Stimulated activated effector memory CD8-positive, alpha-beta T cell treated with anti-CD3 and anti-CD28 coated beads, Interleukin-12 subunit alpha, Interleukin-12 subunit beta, amount 100 ng/mL, for 72 hours (primary cell): Measurements from ENCODE around the gene LRRC58.
A peak's percentile ranks its signal among the peaks of the same experiment; 100 is the strongest.
"Not testable (repeated sequence)": the region's sequence is repeated elsewhere in the genome, so short reads cannot be mapped to it uniquely, and the experiment has no call there.

ENCODE experiments used
- ATAC-seq: fragments of 150-1000 bp; cut with Tn5 transposase; 2 replicates; pipeline ENCODE4 v1.10.0; 2021
- DNase-seq, 2 donors: peaks; one replicate each; pipeline ENCODE4 v3.0.0; 2021 to 2022; ENCODE audit warnings: low spot score in 2 of 2
- H3K27ac Mint-ChIP-seq: one replicate; pipeline ENCODE4 v1.8.0; 2022; ENCODE audit warnings: mild to moderate bottlenecking, mixed read lengths
- H3K36me3 Mint-ChIP-seq: one replicate; pipeline ENCODE4 v1.8.0; 2022; ENCODE audit warnings: mild to moderate bottlenecking, mixed read lengths
- H3K4me1 Mint-ChIP-seq: one replicate; pipeline ENCODE4 v1.8.0; 2022; ENCODE audit warnings: mixed read lengths
- H3K4me3 Mint-ChIP-seq: one replicate; pipeline ENCODE4 v1.8.0; 2022; ENCODE audit warnings: mild to moderate bottlenecking, mixed read lengths
- H3K9me3 Mint-ChIP-seq: one replicate; pipeline ENCODE4 v1.8.0; 2022; ENCODE audit warnings: mixed read lengths

LRRC58 gene

DNA sequence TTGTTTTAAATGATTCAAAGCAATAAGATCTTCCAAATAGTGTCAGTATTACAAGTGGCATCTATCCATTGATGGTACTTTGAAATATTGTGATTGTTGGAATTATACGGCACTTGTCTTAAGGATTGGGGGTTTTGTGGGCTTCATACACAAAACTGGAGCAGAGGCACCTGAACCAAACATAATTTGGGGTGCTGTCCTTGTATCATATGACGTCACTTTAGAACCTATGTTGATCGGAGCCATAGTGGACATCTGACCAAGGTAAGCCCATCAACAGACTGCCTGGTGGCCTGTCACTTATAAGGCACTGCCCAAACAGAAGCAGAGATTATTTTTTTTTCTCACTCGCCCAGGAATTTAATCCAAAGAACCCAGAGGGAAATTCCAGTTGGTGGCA lies 2.9 kb upstream of the LRRC58 start:
- no peak overlapping the region for H3K27ac Mint-ChIP-seq
- DNase-seq (no peak), ATAC-seq (no peak)
- H3K9me3 Mint-ChIP-seq = no peaks in the 10 kb centered on the region
- H3K4me1 Mint-ChIP-seq = peaks cover 16% of the 10 kb centered on the region
- H3K4me3 Mint-ChIP-seq = no peak overlapping the region
- peaks cover 2% of the 10 kb centered on the region for H3K36me3 Mint-ChIP-seq

DNA sequence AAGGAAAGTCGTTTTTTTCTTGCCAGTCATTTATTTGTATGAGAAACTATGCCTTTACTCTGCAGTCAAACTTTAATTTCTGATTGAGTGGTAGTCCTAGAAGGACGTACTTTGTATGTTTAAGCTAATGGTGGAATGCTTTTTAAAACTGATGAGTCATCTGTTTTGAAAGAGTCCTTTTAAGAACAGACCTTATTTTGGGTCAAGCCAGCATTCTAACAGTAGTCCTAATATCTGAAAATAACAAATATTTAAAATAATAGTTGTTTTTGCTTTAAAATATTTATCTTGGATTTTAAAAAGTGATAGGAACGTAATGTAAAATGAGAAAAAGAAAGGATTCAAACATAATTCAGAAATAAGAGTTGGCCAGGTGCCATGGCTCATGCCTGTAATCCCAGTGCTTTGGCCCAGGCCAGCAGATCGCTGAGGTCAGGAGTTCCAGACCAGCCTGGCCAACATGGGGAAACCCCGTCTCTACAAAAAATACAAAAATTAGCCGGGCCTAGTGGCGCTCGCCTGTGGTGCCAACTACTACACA lies 1.3 kb upstream of the LRRC58 start:
- ATAC-seq = no peak
- Mint-ChIP-seq H3K4me1 (peaks cover 30% of the 10 kb centered on the region), H3K4me3 (peak overlapping the region; percentile 73), H3K27ac (no peak overlapping the region), H3K9me3 (no peaks in the 10 kb centered on the region), H3K36me3 (peaks cover 16% of the 10 kb centered on the region)
- no peak for DNase-seq

DNA sequence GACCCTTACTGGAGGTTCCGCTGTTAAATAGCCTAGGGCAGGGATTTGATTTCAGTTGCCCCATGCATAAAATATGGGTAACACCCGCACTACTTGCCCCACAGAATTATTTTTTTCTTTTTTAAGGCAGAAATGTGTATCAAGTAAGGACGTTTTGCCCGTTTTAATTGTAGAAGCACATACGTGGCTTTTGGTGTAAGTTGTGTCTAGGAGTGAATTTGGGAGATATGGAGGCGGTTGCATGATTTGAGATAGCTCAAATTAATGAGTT lies 636 bp upstream of the LRRC58 start:
- Mint-ChIP-seq H3K9me3 (no peaks in the 10 kb centered on the region), H3K4me3 (peak overlapping the region; percentile 73), H3K27ac (peak overlapping the region; percentile 69), H3K4me1 (peaks cover 37% of the 10 kb centered on the region), H3K36me3 (peaks cover 19% of the 10 kb centered on the region)
- DNase-seq (no peak), ATAC-seq (no peak)

DNA sequence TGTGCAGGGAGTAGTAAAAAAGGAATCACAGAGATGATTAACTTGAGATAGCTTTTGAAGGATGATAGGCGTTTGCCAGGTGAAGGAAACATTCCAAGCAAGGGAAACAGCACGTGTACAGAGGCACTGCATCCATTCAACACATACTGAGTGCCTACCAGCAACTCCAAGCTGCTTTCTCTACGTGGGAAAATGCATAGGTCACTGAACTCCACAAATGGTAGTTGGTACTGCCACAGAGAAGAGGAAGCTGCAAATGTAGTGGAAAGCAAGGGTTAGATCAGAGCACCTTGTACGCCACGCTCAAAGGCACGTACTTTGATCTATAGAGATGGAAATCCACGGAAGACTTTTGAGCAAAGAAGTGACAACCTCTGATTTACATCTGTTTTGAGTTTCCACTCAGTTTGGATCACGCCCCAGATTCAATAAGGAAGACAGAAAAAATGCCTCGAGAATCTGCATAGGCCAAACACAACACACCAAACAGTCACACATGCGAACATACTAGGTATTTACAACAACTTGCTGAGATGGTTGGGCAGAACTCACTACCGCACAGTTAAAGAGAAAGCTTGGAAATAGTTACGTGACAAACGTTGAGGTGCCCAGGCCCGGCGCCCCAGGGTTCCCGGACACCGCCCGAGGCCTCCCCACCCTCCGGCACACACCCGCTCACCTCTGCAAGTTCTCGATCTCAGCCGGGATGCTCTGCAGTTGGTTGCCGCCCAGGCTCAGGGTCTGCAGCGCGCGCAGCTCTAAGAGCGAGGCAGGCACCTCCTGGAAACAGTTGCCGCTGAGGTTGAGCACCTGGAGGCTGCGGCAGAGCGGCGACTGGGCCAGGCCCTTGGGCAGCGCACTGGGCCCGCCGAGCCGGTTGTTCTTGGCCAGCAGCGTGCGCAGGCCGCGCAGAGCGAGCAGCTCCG lies 826 bp downstream of the LRRC58 start:
- DNase-seq = no peak
- no peaks in the 10 kb centered on the region for H3K9me3 Mint-ChIP-seq
- peaks cover 48% of the 10 kb centered on the region for H3K4me1 Mint-ChIP-seq
- peak overlapping the region; percentile 72 for H3K27ac Mint-ChIP-seq
- H3K36me3 Mint-ChIP-seq = peaks cover 31% of the 10 kb centered on the region
- peak; percentile 61 for ATAC-seq
- H3K4me3 Mint-ChIP-seq = peak overlapping the region; percentile 73

DNA sequence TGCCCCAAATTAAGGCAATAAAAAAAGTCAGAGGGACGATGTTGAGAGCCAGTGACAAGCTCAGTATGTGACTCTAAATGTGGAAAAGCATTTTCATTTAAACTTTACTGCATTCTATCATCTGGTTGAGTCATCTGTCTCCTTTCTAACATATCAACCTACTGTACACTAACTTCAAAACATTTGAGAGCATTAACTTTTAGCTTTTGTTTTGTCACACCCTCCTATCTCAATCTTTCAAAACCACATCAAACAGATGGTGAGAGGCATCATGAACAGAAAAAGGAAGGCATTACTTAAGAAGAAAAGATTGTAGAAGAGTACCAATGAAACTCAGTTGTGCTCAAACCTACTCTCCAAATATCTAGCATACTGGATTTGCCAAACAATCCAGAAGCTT lies 4.8 kb downstream of the LRRC58 start:
- DNase-seq (no peak), ATAC-seq (peak; percentile 70)
- Mint-ChIP-seq H3K36me3 (peaks cover 49% of the 10 kb centered on the region), H3K9me3 (peaks cover 6% of the 10 kb centered on the region), H3K4me3 (peak overlapping the region; percentile 13), H3K4me1 (peaks cover 57% of the 10 kb centered on the region), H3K27ac (no peak overlapping the region)

DNA sequence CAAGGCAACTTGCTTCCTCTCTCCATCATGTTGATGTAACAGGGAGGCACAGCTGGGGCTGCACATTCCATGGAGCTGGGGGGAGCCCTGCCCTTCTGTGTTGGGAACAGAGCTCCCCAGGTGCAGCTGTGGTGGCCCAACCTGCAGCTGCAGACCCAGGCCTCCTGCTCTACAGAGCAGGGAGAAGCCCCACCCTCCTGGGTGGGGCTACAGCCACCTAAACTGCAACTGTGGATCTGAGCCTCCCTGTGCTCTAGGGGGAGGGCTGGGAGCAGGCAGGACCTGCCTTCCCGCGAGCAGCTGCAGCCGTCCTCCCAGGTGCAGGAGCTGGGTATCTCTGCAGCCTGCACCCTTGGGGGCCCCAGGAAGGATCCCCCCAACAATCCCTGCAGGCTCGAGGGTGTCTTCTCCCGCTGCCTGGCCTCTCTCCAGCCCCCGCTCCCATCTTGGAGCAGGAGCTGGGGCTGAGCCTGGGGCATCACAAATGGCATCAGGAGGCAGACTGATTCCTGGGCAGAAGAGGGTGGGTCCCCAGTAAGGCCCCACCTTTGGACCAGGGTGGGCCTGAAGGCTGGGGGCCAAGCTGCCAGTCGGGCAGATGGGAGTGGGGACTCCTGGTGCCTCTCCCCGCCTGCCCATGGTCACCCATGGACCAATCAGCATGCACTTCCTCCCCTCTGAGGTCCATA lies 7.4 kb downstream of the LRRC58 start:
- Mint-ChIP-seq H3K36me3 (peaks cover 57% of the 10 kb centered on the region), H3K4me3 (no peak overlapping the region), H3K4me1 (peaks cover 59% of the 10 kb centered on the region), H3K9me3 (peaks cover 10% of the 10 kb centered on the region), H3K27ac (no peak overlapping the region)
- DNase-seq = no peak
- ATAC-seq = no peak

DNA sequence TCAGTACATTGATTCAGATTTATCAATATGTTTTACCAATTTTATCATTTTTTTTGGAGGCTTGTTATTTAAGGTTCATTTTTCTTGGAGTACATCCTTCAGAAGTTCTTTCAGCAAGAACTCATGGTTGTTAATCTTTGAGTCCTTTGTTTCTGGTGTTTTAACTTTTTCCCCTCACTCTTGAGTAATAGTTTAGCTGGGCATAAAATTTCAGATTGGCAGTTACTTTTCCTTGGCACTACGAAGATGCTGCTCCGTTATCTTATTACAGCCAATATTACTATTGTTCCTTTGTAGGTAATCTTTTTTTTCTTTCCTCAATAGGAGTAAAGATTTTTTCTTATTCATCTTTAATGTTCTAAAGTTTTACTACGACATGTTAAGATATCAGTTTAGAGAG lies 9.8 kb downstream of the LRRC58 start:
- DNase-seq = no peak
- Mint-ChIP-seq H3K27ac (no peak overlapping the region), H3K9me3 (peaks cover 10% of the 10 kb centered on the region), H3K36me3 (peaks cover 54% of the 10 kb centered on the region), H3K4me1 (peaks cover 43% of the 10 kb centered on the region), H3K4me3 (no peak overlapping the region)
- ATAC-seq = no peak

DNA sequence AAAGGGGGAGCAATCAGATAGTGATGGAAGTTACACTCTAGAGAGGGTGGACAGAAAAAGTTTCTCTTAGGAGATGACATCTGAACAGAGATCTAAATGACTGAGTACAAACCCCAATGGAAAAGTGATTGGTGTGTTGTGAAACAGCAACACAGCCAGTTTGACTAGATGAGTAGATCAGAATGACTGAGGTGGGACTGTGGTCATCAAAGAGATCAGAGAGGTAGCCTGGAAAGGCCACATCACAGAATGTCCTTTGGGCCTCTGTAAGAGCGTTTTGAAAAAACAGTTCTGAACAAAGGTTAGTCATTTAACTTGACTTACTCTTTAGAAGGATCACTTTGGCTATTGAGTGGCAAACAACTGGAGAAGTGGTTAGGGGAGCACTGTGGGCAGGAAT lies 10.6 kb downstream of the LRRC58 start:
- Mint-ChIP-seq H3K4me3 (no peak overlapping the region), H3K36me3 (peaks cover 55% of the 10 kb centered on the region), H3K27ac (peak overlapping the region; percentile 35), H3K9me3 (peaks cover 10% of the 10 kb centered on the region), H3K4me1 (peaks cover 36% of the 10 kb centered on the region)
- peak; percentile 100 for ATAC-seq
- DNase-seq = peak in 1 of 2 donors; percentile 56

DNA sequence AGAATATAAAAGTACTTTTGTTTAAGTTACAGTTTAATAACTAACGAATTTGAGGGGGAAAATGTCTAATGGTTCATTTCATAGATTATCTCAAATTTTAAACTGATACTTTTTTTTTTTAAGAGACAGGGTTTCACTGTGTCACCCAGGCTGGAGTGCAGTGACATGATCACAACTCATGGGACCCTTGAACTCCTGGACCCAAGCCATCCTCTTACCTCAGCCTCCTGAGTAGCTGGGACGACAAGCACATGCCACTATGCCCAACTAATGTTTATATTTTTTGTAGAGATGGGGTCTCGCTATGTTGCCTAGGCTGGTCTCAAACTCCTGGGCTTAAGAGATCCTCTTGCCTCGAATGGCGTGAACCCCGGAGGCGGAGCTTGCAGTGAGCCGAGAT lies 16.5 kb downstream of the LRRC58 start:
- DNase-seq (no peak), ATAC-seq (no peak)
- H3K9me3 Mint-ChIP-seq = no peaks in the 10 kb centered on the region
- no peak overlapping the region for H3K27ac Mint-ChIP-seq
- peaks cover 6% of the 10 kb centered on the region for H3K4me1 Mint-ChIP-seq
- no peak overlapping the region for H3K4me3 Mint-ChIP-seq
- peaks cover 65% of the 10 kb centered on the region for H3K36me3 Mint-ChIP-seq

DNA sequence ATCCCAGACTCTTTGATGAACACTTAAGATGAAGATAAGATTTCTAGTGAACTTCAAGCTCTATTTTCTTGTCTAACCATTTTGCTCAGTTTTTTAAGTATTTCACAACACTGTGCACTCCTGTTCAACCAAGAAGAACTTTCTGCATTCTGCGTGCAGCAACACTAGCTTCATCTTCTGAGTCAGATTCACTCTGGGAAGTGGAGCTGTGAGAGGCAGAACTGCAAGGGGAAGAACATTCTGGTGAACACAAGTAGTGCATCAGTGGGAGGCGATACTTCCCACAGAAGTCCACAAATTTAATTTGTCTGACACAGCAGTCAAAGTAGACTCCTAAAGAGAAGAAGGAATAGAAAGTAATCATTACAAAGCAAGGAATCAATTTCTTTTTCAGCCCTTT lies 18.1 kb downstream of the LRRC58 start:
- Mint-ChIP-seq H3K36me3 (peaks cover 75% of the 10 kb centered on the region), H3K4me3 (no peak overlapping the region), H3K27ac (no peak overlapping the region), H3K9me3 (no peaks in the 10 kb centered on the region), H3K4me1 (peaks cover 4% of the 10 kb centered on the region)
- ATAC-seq (no peak), DNase-seq (no peak)

DNA sequence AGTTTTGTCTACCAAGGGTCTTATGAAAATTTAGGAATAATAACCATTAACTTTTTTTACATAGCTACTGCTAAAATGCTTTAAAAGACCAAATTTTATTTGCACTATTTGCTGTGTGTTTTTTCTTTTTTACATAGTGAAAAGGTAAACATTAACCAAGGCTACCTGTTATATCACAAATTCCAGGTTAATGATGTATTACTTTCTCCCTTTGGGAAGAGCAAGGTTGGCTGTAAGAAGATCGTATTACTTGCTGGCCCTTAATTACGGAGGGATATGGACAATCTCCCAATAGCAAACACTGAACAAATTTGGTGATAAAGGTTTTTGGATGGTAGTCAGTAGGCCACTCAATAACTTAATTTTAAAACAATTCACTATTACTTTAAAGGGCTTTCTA lies 22.4 kb downstream of the LRRC58 start:
- ATAC-seq = no peak
- Mint-ChIP-seq H3K36me3 (peaks cover 49% of the 10 kb centered on the region), H3K4me1 (peaks cover 8% of the 10 kb centered on the region), H3K4me3 (no peak overlapping the region), H3K27ac (no peak overlapping the region), H3K9me3 (no peaks in the 10 kb centered on the region)
- DNase-seq = no peak

DNA sequence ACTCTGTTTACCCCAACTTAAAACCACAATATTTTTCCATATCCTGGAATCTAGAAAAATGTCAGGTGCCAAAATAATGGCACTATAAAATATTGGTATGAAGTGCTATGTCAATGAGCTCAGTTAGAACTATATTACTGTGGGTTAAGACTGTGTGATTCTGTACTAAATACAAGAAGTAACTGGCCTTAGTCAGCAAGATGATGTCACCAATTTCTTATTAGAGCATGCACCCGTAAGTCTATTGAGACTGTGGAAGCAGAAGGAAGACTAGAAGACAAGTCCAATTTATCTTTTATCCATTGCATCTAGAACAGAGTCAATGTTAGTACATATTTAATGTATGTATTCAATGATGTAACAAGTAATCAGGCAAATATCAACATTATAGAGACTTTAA lies 25.0 kb downstream of the LRRC58 start:
- Mint-ChIP-seq H3K4me1 (peaks cover 8% of the 10 kb centered on the region), H3K27ac (peak overlapping the region; percentile 43), H3K4me3 (no peak overlapping the region), H3K36me3 (peaks cover 30% of the 10 kb centered on the region), H3K9me3 (no peaks in the 10 kb centered on the region)
- DNase-seq (no peak), ATAC-seq (no peak)

DNA sequence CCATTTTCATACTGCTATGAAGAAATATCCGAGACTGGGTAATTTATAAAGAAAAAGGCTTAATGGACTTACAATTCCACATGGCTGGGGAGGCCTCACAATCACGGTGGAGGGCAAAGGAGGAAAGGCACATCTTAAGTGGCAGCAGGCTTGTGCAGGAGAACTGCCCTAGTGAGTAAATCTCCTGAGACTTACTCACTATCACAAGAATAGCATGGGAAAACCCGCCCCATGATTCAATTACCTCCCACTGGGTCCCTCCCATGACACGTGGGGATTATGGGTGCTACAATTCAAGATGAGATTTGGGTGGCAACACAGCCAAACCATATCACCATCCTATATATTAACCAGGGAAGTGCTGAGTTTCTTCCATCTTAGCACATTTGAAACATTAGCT lies 25.4 kb downstream of the LRRC58 start:
- not testable (repeated sequence) for H3K4me3 Mint-ChIP-seq, H3K4me1 Mint-ChIP-seq, DNase-seq, H3K9me3 Mint-ChIP-seq
- peak overlapping the region; percentile 43 for H3K27ac Mint-ChIP-seq
- peak; percentile 61 for ATAC-seq
- H3K36me3 Mint-ChIP-seq = peaks cover 30% of the 10 kb centered on the region

DNA sequence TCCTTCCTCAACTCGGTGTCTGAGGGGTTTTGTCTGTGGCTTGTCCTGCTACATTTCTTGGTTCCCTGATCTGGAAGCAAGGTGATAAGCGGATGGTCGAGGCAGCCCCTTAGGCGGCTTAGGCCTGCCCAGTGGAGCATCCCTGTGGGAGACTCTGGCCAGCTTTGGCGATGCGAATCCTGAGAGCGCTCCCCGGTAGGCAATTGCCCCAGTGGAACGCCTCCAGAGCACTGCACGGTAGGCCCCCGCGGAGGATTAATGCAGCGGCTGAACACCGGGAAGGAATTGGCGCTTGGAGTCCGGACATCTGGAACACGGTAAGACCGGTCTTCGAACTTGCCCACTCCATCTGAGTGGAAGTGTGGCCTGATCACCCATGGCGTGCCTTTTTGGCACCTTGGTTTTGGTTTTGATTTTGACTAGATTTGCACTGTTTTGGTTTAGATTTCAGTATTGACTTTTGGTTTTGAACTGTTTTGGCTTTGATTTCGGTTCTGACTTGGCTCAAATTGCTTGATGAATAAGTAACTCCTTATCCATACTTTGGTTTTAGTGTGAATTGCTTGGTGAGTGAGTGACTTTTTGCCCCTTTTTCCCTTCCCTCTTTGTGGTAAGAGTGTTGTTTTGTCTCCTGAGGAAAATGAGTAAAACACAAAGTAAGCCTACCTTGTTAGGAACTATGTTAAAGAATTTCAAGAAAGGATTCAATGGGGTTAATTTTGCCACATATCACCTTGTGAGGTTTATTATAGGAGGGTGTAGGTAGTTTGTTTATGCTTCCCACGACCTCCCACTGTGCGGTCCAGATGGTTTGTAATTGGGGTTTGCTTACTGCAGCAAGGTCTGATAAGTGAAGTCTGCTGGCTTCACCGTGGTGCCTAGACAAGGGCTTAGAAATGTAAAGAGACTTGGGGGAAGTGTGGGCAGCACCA lies 37.0 kb downstream of the LRRC58 start:
- Mint-ChIP-seq H3K36me3 (peaks cover 11% of the 10 kb centered on the region), H3K4me1 (peaks cover 16% of the 10 kb centered on the region), H3K27ac (peak overlapping the region; percentile 44), H3K9me3 (peaks cover 3% of the 10 kb centered on the region), H3K4me3 (no peak overlapping the region)
- ATAC-seq (peak; percentile 34), DNase-seq (no peak)
